ELF-1 (cell line): ENCODE data around the gene HSP90AB1.
A peak's percentile ranks its signal among the peaks of the same experiment; 100 is the strongest.

Source experiments
- DNase-seq: peaks from one replicate; pipeline ENCODE4 v3.0.0-alpha.2; 2016; ENCODE audit warnings: low read depth, low spot score

Gene HSP90AB1

DNA sequence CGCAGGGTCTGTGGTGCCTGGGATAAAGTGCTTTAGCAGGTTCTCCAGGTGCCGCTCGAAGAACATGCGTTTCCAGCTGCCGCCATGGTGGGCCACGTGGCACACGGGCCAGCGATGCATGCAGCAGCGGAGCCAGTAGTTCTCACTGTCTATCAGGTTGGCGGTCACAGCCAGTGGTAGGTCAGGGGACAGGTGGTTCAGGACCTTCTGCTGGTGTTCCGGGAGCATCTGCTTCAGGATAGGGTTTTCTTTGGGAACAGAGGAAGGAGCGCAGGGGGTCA, 39.3 kb downstream of the HSP90AB1 start:
- DNase-seq, result no peak

GRCh38 chr6:44286747-44287146, 39.8 kb downstream of the HSP90AB1 start:
- DNase-seq, result no peak

GRCh38 chr6:44289726-44290260, 42.9 kb downstream of the HSP90AB1 start:
- DNase-seq, result no peak

- no peak for DNase-seq
Measured at GRCh38 chr6:44291841-44292240, 44.9 kb downstream of the HSP90AB1 start.

DNA sequence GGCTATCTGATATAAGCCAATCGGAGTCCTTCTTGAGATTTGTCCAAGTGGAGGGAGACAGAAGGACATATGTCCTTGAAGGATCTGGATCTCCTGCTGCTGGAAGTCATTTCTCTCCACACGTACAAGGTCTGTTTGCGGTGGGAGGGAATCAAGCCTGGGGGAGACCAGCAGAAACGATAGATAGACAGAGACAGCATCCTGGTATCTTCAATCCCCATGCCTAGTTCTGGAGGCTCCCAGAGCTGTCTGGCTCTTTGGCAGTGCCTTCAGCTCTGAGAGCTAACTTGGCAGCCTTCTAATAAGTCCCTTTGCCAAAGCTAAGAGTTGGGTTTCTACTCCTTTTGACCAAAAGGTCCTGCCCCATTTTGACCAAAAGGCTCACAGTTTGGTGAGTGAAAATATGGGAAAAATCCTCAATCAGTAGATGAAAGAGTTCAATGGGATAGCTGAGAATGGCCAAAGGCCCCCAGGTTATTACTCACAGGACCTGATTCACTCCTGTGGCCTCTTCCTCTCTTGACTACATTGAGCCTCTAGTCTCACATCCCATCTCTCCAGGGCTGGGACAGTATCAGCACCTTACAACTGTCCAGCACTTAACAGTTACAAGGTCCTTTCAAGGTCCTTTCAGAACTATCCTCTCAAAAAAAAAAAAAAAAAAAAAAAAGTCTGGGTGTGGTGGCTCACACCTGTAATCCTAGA, 45.9 kb downstream of the HSP90AB1 start:
- DNase-seq, result no peak

DNA sequence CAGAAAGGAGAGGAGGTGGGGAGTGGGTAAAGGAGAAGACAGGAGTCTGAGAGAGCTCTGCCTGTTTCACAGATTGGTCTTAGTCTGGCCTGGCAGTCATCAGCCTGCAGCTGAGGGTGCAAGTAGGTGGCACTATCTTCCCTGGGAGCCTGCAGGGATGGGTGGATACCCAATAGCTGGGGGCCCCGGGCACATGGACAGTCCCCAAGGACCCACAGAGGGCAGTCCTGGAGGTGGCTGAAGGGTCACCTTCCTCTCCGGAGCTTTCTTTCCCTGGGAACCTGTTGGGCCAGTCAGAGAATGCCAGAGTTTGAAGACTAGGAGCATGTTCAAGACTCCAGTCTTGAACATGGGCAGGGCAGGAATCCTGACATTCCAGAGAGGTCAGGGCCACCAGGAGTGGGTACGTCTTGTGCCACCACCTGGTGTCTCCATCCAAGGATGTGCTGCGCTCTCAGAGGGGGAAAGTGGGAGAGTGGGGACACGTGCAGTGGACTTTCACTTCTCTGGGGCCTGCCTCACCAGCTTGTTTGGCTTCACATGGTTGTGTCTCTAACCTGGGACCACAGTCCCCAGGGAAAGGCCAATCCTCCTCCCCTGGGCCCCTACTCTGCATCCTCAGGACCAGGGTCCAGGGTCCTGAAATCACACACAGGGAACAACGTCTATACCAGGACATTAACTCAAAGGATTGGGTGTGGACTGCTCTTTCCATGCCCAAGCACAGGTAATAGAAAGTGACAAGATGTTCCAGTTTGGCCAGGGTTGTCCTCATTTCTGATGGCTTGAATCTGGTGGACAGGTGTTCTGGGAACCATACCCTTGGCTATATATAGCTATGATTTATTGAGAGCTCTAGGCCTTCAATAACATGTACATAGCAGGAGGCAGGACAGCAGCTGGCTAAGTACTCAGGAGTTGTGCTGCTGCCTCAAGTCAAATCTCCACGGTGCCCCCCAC, 48.2 kb downstream of the HSP90AB1 start:
- no peak for DNase-seq

DNA sequence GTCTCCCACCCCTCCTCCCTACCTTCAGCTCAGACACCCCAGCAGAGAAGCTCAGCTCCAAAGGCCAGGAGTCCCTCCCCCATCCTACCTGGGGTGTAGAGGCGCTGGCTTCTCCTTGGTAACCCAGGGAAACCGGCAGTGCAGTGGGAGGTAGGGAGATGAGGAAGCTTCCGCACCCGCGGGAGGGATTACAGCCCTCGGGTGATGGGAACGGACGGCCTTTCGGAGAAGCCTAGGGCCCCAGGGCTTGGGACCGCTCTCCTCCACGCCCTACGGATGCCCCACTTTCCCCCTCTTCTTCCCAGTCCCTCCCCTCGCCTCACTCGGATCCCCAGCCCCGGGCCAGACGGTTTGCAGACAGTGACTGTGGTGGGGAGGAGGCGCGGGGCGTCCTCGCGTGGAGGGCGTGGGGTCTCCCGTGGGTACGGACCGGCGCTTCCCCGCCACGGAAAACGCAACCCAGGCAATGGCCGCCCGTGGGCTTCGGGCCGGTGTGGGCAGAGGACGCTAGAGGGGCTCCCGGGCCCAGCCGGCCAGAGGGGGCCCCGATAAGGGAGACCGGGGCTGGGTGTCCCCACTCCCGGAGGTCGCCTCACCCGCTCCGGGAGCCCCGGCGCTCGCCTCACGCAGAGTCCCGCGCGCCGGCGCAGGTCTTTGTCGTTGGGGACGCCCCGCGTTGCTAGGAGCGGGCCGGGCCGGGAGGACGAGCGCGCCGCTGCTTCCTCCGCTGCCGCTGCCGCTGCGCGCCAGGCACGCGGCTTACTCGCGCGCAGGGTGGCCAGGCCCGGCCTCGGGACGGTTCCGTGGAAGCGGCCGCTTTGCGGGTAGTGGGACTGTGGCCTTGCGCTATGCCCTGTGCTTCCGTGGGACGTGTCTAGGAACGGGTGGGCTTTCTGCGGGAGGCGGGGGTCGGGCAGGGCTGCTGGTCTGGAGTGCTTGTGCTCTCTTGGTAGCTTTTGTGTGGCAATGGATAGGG, 50.5 kb downstream of the HSP90AB1 start:
- DNase-seq, result peak; percentile 56

GRCh38 chr6:44298055-44298803, 51.3 kb downstream of the HSP90AB1 start:
- no peak for DNase-seq

DNA sequence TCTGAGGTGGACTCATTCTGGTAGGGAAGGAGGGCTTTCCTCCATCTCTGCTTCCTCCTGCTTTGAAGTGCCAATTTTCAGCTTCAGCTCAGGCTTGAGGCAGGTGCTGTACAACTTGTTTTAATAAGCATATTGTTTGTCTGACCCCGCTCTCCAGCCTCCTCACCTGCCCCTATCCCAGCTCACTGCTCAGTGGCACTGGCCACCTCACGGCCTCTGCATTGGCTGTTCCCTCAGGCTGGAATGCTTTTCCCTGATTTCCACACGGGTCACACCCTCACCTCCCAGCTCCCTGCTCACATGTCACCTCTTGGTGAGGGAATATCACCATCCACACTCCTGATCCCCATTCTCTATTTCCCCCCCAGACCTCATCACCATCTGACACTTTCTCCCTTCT, 52.0 kb downstream of the HSP90AB1 start:
- DNase-seq, result no peak

DNA sequence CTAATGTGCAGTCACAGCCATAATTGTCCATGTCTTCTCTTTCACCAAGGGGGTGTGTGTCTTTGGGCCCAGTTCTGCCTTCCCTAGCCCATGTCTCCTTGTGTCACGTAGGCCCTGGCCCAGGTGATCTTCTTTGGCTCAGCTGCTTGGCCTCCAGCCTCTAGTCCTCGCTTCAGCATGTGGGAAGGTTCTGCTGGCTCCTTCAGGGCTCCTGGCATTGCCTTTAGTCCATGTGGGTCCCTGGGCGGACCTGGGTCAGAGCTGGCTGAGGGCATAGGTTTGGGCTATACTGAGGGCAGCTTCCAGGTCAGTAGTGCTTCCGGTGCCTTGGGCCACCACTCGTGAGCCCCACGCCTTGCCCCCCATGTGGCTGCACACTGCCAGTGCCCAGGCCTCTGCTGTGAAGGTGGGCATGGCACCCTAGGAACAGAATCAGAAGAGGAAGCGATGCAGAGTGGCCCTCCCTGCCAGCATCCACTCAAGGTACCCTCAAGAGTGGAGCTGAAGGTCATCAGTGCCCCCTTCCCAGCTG, 53.5 kb downstream of the HSP90AB1 start:
- no peak for DNase-seq

DNA sequence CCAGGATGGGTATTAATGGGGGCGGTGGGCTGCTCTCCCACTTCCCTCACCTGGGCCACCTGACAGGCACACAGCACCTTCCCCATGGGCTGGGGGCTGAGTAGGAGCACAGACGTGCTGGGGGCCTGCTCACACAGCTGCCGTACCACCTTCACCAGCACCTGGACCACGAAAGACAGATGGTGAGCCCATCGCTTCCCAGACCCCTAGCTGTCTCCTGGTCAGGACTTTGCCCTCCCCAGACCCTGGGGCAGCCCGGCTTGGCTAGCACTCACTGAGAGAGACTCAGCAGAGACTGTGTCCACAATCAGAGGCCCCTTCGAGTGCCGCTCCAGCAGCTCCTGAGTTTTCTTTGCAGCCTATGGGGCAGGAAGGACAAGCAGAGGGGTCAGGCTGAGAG, 54.2 kb downstream of the HSP90AB1 start:
- no peak for DNase-seq

- DNase-seq, result no peak
Measured at GRCh38 chr6:44301782-44302564, 55.1 kb downstream of the HSP90AB1 start.

DNA sequence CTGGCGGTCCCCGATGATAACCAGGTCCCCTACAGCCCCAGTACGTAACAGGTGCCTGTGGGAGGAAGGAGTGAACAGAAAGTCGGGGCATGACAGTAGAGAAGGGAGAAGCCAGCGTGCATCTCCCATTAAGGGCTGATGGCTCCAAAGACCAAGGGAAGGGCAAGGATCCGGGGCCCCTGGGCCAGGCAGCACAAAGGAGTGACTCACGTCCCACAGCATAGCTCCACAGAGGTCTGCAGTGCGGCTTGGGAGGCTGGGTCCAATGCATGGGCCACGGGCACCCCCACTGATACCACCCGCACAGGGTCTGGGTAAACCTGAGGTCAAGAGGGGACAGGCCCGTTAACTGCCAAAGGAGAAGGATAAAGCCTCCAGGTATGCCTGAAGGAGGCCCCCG, 56.0 kb downstream of the HSP90AB1 start:
- DNase-seq, result no peak
